Erythroblast (primary cell): ENCODE results near the gene POLD3.
A peak's percentile ranks its signal among the peaks of the same experiment; 100 is the strongest.

Experiments used
- DNase-seq, 2 experiments: peaks; one replicate each; lab custom pipeline; 2025; lab: John Stamatoyannopoulos, UW
- GATA1 ChIP-seq: IDR thresholded peaks from 2 replicates; pipeline ENCODE4 v1.6.1; 2011; ENCODE audit warnings: low read depth, mild to moderate bottlenecking, control low read depth, low read length, moderate library complexity
- POLR2A ChIP-seq: IDR thresholded peaks from 2 replicates; pipeline ENCODE4 v1.6.1; 2011; ENCODE audit warnings: mild to moderate bottlenecking, low read length

Gene POLD3

DNA sequence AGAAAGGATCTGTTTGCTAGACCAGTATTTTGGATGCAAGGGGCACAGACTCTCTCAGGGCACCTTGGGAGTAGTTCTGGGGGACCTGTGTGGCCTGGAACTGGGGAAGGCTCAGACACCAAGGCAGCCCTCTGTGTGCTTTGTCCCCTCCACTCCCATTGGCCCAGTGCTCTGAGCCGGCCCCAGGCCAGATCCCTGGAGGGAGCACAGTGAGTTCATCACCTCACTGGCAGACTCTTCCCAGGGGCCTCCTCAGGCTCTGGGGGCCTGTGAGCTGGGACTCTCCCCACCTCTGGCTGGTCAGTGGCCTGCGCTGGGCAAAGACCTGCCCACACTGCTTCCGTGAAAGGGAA is 87.1 kb downstream of the POLD3 start:
- TF ChIP-seq POLR2A (no peak), GATA1 (no peak)
- DNase-seq, result no peak

DNA sequence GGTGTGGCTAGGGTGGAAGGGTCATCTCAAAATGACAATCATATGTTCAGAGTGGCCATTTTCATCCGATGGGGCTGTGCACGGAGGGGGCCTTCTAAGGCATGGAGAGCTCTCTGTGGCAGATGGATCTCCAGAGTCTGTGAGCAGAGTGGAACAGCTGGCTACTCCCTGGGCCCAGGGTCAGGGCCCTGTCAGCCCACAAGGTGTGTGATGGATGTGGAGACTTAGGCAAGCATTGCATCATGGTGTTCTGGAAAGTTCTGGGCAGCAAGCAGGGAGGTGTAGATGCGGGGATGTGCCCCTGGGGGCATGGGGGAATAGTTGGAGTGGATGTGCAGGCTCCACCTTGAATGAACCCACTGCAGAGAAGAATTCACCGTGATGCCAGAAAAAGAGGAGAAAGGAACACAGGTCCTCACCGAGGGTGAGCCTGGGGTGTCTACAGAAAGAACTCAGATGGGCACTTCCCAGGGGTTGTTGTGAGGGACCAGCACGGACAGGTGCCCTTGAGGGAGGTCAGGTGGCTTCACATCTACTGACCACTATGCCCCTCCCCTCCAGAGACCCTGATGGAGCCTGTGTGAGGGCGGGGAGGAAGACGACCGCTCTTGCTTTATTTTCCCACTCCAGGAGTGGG is 87.8 kb downstream of the POLD3 start:
- DNase-seq, result no peak
- TF ChIP-seq GATA1 (no peak), POLR2A (no peak)

DNA sequence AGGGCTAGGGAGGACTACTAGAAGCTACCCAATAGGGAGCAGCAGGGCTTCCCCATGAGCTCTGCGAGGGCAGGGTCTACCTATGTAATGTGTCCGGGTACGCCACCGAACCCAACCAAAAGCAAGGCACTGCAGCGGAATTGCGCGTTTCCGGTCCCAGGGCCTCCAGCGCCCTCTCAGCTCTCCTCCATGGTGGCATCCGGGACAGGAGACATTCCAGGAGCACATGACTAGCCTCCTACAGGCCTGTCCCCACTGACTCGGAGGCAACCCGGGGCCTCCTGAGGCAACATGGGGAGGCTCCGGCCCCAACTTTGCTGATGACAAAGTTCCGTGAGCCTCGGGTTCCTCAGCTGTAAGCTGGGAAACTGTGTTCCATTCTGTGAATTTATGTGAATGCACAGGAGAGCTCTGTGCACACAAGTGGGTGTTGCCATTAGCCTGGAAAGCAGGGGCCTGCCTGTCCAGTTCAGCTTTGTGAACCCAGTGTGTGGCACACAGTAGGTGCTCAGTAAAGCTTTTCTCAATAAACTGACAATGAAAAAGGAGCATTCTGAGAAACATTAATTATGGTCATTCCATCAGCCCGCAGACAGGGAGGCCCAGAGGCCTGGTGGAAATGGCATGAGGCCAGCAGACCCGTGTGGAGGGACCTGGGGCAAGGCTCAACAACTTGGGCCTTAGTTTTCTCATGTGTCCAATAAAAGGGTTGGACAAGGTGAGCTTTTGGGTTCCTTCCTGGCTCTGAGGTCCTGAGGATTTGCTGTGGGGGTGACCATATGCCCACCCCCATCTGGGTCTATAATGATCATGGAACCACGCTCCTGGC is 88.5 kb downstream of the POLD3 start:
- DNase-seq, result no peak
- TF ChIP-seq GATA1, result no peak

DNA sequence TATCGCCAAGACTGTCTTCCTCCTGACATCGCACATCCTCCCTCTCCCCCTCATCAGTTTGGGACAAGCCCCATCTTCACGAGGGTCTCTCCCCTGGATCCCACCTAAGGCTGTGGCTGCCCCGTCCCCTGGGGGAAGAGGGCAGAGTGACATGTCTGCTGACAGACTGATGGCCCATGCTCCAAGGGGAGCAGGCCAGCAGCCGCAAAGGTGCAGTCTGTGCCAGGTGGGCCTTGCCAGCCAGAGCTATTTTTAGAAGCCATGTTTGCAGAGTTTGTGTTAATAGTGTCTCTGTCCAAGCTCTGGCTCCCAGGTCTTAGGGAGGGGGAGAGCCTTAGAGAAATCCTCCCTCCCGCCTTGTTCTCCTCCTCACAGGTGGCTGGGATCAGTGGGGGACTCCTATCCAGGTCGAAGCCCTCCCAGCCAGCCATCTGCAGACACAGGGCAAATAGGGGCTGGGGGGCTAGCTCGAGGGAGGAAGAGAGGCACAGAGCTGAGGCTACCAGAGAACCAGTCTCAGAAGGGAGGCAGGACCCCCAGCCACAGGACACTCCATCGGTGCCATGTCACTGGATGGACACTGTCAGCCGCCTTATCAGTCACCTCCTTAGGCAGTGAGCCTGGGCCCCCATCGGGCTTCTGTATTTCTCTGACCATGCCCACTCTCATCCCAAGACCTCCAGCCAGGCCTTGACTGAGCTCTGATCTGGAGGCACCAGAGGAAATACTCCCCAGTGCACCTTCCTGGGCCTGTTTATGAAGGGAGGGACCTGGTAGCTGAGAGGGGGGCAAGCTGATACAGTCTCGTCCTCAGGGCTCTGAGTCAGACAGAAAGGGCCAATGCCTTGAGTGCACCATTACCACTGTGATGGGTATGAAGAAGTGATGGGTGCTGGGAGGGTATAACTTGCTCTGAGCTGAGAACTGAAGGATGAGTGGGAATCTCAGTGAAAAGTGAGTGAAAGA is 89.6 kb downstream of the POLD3 start:
- TF ChIP-seq POLR2A (no peak), GATA1 (no peak)
- no peak for DNase-seq

DNA sequence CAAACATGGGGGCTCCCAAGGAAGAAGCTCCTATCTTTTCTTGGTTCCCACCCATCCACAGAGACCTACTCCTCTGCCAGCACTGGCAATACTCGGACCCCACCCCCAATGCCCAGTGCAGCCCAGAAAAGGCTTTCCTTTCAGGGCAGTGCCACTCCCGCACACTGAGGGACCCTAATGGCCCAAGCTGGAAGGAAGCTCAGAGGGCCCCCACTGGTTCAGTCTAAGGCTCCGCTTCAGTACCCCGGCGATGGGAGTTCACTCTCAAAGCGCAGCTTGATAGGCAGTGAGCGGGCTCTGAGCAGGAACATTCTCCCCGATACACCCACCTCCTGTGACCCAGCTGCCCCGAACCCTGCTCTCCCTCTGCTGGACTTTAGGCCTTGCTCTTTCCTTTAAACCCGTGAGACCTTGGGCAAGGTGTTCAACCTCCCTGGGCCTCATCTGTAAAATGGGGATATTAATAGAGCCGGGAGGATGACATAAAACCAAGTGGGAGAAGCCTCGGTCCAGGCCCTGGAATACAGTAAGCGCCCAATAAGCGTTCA is 90.4 kb downstream of the POLD3 start:
- TF ChIP-seq POLR2A (no peak), GATA1 (no peak)
- DNase-seq, result no peak

DNA sequence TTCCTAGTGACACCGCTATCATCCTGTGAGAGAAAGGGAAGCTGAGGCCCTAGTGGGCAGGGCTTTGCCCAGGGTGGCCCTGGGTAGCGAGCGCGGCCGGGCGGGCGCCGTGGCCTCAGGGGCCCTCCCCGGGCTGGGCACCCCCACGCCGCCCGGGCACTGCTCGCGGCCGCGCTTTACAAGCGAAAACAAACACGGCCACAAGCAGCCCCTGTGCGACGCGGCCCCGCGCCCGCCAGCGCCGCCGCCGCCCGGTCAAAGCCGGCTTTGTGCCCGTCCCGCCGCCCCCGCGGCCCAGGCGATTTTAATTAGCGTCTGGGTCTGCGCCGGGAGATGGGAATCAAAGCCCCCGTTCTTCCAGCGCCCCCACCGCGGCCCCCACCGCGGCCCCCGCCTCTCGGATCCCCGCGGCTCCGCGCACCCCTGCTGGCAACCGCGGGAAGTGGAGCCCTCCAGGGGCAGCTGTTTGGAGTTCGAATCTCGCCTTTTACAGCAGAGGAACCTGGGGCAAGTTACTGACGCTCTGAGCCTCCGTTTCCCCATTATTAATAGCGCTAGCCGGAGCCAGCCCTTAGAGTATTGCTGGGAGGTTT is 91.0 kb downstream of the POLD3 start:
- TF ChIP-seq GATA1 (no peak), POLR2A (no peak)
- DNase-seq, result peak in 1 of 2 experiments; percentile 10

DNA sequence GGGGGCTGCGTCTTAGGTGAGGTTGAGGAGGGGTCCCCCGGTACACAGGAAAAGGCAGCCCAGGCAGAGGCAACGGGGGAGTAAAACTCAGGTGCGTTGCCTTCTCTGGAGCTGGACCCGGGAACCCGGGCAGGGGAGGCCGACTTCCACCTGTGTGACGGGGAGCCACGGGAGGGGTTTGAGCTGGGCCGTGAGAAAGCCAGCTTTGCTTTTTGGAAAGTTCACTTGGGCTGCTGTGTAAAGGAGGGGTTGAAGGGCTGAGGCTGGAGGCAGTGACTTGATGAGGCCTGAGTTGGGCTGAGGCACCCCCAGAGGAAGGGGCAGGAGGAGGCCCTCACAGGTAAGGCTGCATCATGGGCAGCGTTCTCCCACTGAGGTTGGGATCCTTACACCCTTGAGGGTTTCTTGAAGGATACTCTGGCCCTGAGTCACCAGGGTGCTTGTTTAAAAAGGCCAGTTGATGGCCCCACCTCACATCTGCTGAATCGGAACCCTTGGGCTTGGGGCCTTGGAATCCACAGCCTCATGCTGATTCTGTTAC is 91.6 kb downstream of the POLD3 start:
- no peak for DNase-seq
- no peak for TF ChIP-seq POLR2A
- no peak for TF ChIP-seq GATA1

DNA sequence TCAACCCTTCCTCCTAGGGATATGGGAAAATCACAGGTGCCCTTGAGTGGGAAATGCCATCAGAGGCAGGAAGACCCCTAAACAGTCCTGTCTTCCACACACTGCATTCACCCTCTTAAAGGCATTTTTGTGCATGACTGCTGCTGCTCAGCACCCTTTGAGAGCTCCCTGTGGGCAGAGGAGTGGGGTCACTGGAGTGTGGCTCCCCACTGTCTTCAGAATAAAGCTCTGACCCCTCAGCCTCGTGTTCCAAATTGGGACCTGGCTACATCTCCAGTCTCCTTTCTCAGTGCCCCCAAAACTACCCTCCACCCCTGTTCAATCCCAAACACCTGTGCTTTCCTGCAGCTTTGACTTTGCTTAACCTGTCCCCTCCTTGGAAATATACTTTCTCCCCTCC is 92.3 kb downstream of the POLD3 start:
- no peak for TF ChIP-seq POLR2A
- TF ChIP-seq GATA1, result no peak
- DNase-seq, result no peak

DNA sequence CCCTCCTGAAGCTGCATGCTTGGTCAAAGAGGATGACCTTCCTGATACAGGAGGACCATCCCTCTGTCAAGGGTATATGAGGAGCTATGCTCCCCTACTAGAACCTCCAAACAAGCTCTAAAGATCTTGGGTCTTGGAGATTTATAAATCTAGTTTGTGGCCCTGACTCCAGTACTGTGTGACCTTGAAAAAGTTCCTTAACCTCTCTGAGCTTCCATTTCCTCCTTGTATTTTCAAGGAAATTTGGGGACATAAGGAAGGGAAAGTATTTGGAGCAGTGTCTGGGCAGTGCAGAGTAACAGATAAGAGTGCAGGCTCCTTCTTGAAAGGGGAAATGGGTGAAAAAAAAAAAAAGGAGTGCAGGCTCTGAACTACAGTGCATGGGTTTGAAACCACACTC is 93.0 kb downstream of the POLD3 start:
- DNase-seq, result no peak
- TF ChIP-seq GATA1, result no peak
- no peak for TF ChIP-seq POLR2A

DNA sequence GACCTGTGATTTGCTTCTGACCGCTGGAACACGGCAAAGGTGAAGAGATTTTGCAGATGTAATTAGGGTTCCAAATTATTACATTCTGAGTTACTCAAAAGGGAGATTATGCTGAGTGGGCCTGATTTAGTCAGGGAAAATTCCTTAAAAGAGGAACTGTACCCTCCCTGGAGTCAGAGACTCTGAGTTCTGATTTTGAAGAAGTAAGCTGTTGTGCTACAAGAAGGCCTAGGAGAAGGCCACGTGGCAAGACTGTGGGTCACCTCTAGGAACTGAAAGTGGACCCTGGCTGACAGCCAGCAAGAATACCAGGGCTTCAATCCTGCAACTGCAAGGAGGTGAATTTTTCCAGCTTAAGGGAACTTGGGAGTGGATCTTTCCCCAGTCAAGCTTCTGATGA is 93.5 kb downstream of the POLD3 start:
- no peak for DNase-seq
- TF ChIP-seq GATA1 (no peak), POLR2A (no peak)

DNA sequence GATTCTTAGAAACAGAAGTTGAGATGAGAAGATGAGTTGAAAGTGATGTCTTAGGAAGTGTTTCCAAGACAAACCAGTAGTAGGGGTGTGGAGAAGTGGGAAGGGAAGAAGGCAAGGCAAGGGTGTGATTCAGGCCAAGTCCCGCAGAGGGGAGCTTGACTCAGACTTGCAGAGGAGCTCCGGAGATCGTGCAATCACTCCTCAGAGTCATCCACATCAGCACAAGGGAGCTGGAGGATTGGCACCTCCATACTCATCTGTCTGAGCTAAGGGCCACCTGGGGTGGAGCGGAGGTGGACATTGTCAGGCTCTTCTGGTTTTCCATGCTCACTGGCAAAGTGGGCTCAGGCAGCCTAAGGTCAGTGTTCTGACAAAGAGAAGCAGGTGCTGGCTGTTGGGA is 94.4 kb downstream of the POLD3 start:
- no peak for TF ChIP-seq POLR2A
- TF ChIP-seq GATA1, result no peak
- no peak for DNase-seq

DNA sequence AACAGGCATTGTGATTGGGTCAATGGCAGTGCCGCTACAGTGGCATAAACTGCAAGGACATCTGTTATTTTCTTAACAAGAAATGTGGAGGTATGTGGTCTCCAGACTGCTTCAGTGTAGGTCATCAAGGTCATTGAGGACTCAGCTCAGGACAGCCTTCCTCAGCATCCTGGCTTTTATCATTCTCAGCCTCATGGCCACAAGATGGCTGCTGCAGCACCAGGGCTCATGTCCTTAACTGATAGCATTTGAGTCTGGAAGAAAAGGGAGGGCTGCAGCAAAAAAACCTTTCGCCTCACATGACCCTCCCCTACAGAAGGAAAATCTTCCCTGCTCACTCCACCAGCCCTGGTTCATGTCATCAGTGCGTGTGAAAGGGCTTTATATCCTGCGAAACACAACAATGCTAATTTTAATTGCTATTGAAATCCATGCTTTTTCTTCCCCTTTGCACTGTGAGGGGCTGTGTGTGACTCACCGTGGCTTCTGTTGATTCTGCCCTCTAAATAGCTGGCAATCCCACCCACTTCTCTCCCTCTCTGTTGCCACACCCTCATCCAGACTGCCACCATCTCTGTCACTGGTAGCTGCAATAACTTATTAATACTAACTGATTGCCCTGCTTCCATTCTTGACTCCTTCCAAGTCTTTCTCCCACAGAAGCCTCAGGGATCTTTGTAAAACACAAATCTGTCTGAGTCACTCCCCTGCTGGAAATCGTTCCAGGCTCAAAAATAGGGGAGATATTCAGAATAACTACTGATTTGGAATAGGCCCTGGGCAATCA is 95.0 kb downstream of the POLD3 start:
- peak in 1 of 2 experiments; percentile 44 for DNase-seq
- TF ChIP-seq GATA1 (no peak), POLR2A (no peak)

DNA sequence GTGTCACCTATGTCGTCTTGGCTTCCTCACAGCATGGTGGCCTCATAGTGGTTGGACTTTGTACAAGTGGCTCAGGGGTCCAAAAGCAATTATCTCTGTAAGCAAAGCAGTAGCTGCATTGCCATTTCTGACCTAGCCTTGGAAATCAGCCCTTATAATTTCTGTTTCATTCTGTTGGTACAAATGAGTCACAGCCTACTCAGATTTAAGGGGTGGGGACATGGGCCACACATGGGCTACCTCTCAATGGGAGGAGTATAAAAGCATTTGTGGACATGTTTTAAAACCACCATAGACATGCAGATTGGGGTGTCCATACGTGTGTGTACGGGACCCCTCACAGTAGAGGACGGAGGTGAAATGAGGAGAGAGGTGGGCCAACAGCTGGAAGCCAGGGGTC is 97.3 kb downstream of the POLD3 start:
- TF ChIP-seq POLR2A (no peak), GATA1 (no peak)
- no peak for DNase-seq
